ENCODE data around the gene NOL8. TPM values are rescaled to one million over a fixed set of nuclear protein-coding genes. Genes with fewer than 3 reads are reported as not detected.

The NOL8 gene
- total RNA-seq (2022; extraction: Qiagen RNA extraction): 26.1 to 36.3 TPM (median 29.1 TPM) in 5 replicates

DNA sequence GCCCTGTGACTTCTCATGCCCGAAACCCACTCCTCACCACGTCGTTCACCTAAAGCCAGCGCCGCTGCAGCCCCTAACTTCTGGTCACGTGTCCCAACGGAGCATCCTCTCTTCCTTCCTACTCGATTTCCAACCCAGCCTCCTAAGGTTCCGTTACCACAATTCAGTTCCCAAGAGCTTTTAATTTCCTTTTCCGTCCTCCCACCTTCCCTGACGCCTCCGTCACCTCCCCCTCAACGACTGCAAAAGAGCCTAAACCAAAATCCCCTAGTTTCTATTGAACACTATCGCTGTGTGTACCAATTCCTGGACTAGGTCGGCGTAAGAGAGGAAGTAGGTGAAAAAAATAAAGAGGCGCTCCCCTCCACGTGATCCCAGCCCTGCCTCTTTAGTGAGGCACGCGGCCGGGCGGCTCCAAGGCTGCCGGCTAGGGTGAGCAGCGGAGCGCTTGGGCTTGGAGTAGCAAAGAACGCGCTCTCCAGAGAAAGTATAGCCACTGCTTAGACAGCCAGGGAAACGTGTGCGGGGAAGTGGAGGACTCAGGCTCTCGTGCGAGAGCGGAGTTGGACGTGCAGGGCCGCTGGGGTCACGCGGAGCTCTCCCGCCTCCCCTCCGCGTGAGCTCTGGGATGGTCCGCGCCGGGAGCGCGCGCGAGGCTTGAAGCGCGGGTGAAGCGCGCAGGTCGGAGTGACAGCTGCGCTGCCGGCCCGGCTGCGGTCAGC is at the start of gene NOL8, which contains the start of gene CENPP:
Gene NOL8, minus strand, starts transcription at position 82 of the 722 bp plus-strand sequence. CDS start 1,189 bp downstream, outside the sequence.
Gene CENPP, plus strand, starts transcription at position 685 of the 722 bp plus-strand sequence.

DNA sequence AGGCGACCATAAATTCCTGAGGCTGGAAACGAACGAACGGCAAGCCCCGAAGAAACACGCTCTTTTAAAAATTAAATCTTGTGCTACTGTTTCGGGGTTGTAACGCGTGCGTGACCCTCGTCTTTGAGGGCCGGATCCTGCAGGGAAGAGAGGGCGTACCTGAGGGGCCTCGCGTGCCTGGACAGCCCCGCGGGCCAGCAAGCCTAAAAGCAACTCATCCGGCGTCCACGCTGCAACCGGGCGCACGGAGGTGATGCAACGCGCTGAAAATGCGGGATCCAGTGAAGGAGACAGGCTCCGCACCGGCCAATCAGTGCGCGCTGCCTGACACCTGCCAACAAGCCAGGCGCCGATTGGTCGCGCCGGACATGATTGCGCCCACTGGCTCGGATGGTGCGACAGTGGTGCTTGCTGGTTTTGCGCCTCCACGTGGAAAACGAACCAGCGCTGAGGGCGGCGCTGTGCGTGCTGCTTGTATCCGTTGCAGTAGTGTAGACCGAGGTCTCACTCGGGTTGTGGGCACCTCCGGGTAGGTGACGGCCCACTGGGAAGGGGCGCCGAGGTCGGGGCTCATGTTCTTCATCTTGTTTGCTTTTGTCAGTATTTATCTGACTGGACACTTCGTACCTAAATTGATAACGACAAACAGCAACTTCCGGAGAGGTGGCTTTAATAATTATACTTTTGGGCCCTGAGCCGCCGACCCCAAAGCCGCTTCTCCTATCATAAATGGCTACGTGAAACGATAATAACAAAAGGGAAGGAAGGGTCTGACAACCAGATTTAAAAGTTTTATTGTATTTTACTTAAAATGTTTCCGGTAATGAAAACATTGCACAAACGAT is 31.5 kb downstream of the NOL8 start, which contains the start of gene IARS1:
Gene IARS1, minus strand, starts transcription at position 246 of the 845 bp plus-strand sequence. CDS start 4,278 bp downstream, outside the sequence.

Other genes starting within 250 kb of the NOL8 start
- gene SPTLC1, start 209.9 kb downstream of the NOL8 start, total RNA-seq (2022; extraction: Qiagen RNA extraction): 57.1 to 79.0 TPM (median 62.0 TPM) in 5 replicates
- 95.6 to 126 TPM (median 99.9 TPM) in 5 replicates for gene IARS1, start 31.7 kb downstream of the NOL8 start, total RNA-seq (2022; extraction: Qiagen RNA extraction)
- 6.1 to 9.5 TPM (median 7.0 TPM) in 5 replicates for gene CENPP, start 603 bp upstream of the NOL8 start, total RNA-seq (2022; extraction: Qiagen RNA extraction)
- gene OGN, start 79.2 kb upstream of the NOL8 start, total RNA-seq (2022; extraction: Qiagen RNA extraction): not detected in 5 replicates
- not detected in 5 replicates for gene OMD, start 99.1 kb upstream of the NOL8 start, total RNA-seq (2022; extraction: Qiagen RNA extraction)
- not detected in 5 replicates for gene ASPN, start 157.2 kb upstream of the NOL8 start, total RNA-seq (2022; extraction: Qiagen RNA extraction)
- 0.13 to 0.30 TPM (median 0.19 TPM) in 5 replicates for gene ECM2, start 210.6 kb upstream of the NOL8 start, total RNA-seq (2022; extraction: Qiagen RNA extraction)

Data from A549 treated with CORT108297 at 1 μM for 4 hours (cell line).